ENCODE measurements around the gene AMOTL1. TPM values are rescaled to one million over a fixed set of nuclear protein-coding genes. Genes with fewer than 3 reads are reported as not detected.

Gene AMOTL1
- total and polyA plus RNA-seq, 2 of the 8 experiments (the other 6 are each of a cell fraction or from before 2014, with no cell fraction given), result 9.0 to 27.6 TPM

GRCh38 chr11:94907226-94907625 lies 139.1 kb downstream of the AMOTL1 start (continued):
- TF ChIP-seq NANOG (IDR thresholded peaks at IDR 0.05; ENCODE audit: insufficient read depth, low read depth, low read length, poor library complexity, severe bottlenecking) (no peak), MAFK (IDR thresholded peaks at IDR 0.05; ENCODE audit: low read depth, low read length) (no peak)
